ENCODE data around the gene GDA. TPM values are rescaled to one million over a fixed set of nuclear protein-coding genes. Genes with fewer than 3 reads are reported as not detected.

Gene GDA
- total RNA-seq, 2 donors from 2014 or later: not detected

DNA sequence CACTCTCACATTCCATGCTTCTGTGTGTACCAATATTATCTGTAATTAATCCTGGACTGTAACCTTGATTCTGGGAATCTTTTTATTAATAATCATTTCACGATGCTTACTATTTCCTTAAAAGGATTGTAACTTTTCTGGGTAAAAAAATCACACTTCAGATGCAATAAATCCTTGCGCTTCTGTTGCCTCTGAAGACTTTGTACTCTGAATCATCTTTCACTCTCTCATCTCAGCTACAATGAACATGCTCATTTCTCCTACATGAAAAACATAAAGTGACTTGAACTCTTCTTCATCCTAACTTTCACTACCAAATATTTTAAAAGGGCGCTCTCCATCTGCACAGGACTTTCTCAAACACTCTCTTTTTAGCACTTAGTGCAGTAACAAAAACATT is 50.0 kb downstream of the GDA start:
- DNase-seq (ENCODE audit: low spot score): no peak
- intact Hi-C loops (cut with DNase I): loop anchor here in 1 of 2 donors (10.0 kb wide), 1 partner anchor 916 kb away; no protein-coding TSS in a partner anchor

GRCh38 chr9:72200452-72200851 is 51.2 kb downstream of the GDA start:
- intact Hi-C loops (cut with DNase I): no loop called here

DNA sequence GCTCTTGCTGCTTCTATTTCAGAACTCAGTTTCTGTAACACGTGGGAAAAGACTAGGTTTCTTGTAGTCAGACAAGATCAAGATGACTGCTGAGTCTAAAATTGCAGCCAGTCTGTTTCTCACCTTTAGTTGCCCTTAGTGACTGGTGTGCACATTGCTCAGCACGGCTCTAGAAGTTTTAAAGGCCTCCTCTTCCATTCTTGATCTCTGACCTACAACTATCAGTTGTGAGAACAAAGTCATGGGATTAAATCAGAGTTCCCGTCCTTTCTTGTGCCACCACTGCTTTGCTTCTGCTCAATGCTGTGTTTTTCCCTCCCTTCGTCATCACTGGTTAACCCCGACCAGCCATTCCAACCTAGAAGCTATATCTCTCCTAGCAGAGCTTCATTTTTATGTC is 52.8 kb downstream of the GDA start:
- DNase-seq (ENCODE audit: low spot score): no peak
- intact Hi-C loops (cut with DNase I): no loop called here

More at GRCh38 chr9:72200452-72200851, 51.2 kb downstream of the GDA start:
- DNase-seq (ENCODE audit: low spot score): no peak

DNA sequence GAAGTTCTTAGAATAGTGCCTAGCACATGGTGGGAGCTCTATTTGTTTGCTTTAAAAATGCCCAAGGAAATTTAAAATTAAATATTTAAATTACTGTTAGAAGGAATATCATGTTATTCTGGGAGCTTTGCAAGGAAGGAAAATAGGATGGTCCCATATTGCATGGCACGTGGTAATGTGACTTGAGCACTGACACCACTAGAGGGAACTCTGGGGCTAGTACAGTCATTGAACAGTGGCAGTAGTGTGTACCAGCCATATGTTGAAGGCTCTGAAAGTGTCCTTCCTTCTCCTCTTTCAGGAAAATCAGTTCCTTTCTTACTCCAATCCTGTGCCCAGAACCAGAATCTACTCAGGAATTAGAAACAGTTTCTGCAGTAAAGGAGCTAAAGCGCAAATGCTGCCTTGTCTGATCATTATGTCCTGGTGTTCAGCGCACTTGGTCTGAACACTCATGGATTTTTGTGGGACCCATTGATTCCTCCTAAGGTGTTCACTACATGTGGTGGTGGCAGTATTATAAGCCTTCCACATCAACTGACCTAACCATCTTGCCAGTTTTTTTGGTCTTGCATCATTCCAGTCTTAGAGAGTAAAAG is 54.1 kb downstream of the GDA start:
- DNase-seq (ENCODE audit: low spot score): no peak
- intact Hi-C loops (cut with DNase I): no loop called here

- intact Hi-C loops (cut with DNase I): no loop called here
- no peak for DNase-seq (ENCODE audit: low spot score)
Observed at GRCh38 chr9:72204062-72204461, 54.8 kb downstream of the GDA start.

DNA sequence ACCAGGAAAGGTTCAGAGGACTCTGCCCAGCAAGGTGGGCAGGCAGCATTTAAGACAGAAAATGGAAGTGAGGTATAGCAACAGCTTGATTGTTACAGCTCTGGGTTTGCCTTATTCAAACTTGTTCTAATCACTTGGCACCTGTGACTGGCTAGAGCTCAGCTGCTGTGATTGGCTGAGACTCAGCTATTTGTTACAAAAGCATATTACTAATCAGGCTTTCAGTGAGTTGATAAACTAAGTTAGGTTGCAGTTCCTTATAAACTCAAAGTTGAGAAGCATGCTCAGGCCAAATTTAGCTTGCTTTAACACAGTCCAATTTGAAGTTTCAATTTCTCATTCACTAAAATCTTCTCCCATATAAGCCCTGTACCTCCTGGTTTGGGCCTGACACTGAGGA is 56.3 kb downstream of the GDA start:
- no peak for DNase-seq (ENCODE audit: low spot score)
- intact Hi-C loops (cut with DNase I): no loop called here

DNA sequence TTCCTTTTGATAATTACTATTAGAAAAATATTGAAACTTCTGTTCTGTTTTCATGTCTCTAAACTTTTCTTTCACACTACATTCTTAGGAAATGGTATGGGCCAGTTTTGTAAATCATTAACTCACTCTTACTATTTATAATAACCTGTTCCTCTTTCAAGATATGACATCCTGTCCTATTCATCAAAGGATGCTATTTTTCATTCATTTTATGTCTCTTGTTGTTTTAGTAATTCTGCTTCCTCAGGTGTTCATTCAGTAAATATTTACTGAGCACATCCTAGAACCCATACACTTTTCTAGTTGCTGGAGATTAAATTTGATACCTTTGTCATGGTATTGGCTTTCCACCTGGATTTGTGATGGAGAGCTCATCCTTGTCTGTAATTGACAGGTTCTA is 58.0 kb downstream of the GDA start:
- intact Hi-C loops (cut with DNase I): no loop called here
- DNase-seq (ENCODE audit: low spot score): no peak

DNA sequence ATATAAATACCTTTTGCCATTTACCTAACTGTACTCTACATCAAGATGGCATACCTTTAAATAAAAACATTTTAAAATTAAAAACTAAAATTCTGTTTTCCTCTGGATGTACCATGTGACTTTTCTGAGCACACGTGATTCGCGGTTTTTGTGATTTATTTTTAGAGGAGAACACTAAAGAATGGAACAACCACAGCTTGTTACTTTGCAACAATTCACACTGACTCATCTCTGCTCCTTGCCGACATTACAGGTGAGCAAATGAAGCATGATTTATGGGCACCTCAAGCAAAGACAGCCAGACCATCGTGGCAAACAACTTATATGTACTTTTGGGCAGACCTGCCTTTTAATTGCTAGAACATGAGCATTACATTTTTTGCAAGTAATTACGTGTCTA is 61.3 kb downstream of the GDA start:
- no peak for DNase-seq (ENCODE audit: low spot score)
- intact Hi-C loops (cut with DNase I): no loop called here

GRCh38 chr9:72211047-72211446 is 61.8 kb downstream of the GDA start:
- intact Hi-C loops (cut with DNase I): no loop called here
- DNase-seq (ENCODE audit: low spot score): no peak

DNA sequence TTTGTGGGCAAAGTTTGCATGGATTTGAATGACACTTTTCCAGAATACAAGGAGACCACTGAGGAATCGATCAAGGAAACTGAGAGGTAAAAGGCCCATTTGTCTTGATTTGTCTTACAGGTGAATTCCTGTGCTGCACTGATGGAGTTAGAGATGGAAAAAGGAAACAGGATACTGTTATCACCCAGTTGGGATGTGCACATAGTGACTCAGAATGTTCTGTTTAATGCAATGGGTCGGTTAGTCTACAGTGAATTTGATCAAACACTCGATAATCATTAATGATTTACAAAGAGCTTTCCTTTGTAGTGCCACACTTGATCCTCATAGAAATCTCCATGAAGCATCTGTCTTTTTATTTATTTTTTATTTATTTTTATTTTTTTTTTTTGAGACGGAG is 64.7 kb downstream of the GDA start:
- DNase-seq (ENCODE audit: low spot score): no peak
- intact Hi-C loops (cut with DNase I): no loop called here

DNA sequence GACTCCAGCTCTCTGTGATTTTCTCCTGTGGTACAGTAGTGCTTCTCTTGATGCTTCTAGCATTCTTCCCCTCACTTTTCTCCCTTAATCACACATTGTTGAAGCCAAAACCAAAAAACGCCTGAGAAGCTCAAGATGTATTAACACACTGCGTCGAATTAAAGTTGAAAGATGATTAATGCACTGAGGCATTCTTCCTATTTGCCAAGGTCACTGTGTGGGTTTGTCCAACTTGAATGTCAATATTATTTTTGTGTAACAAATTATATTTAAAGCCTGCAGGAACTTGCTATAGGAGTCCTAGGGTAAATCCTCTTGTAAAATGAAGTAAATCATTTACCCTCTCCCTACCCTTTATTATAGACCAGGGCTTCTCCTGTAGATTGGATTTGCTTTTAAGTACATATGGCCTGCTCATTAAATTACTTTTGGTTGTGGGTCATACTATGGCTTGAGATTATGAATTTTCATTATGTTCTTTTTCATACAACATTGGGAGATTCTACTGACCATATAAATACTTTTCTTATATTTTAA is 68.1 kb downstream of the GDA start:
- intact Hi-C loops (cut with DNase I): no loop called here
- DNase-seq (ENCODE audit: low spot score): no peak

- no peak for DNase-seq (ENCODE audit: low spot score)
- intact Hi-C loops (cut with DNase I): no loop called here
Observed at GRCh38 chr9:72220589-72220988, 71.3 kb downstream of the GDA start.

GRCh38 chr9:72226146-72226812 is 77.0 kb downstream of the GDA start:
- no peak for DNase-seq (ENCODE audit: low spot score)
- intact Hi-C loops (cut with DNase I): no loop called here

DNA sequence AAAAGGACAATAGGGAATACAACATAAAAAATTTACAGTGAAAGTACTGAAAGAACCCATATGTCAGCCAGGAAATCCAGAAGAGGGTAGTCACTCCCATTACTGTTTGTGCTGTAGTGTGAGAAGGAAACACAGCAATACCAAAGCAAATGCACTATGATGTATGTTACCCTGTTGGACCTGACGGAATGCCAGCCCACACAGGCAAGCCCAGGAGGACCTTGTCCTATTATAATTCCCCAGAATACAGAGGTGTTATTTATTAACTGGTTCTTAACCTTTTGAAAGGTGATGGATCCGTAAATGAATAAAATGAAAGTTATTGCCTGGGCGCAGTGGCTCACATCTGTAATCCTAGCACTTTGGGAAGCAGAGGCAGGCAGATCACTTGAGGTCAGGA is 79.0 kb downstream of the GDA start:
- intact Hi-C loops (cut with DNase I): no loop called here

DNA sequence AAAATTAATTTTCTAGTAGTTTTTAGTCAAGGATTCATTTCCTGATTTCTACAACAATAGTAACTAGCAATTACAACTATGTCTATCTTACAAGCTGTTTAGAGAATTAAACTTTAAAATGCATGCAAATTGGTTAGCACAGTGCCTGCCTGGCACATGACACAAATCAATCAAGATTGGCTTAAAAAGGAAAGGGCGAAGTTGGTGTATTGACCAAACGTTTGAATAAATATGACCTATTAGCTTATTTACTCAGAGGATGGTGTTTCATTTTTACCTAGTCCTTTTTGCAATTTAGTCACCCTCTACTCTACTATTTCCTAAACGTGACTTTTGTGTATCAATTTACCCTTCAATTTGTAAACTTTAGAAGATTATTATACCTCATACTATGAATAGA is 83.5 kb downstream of the GDA start:
- intact Hi-C loops (cut with DNase I): no loop called here
- no peak for DNase-seq (ENCODE audit: low spot score)

More for the DNA sequence above, 79.0 kb downstream of the GDA start:
- no peak for DNase-seq (ENCODE audit: low spot score)

DNA sequence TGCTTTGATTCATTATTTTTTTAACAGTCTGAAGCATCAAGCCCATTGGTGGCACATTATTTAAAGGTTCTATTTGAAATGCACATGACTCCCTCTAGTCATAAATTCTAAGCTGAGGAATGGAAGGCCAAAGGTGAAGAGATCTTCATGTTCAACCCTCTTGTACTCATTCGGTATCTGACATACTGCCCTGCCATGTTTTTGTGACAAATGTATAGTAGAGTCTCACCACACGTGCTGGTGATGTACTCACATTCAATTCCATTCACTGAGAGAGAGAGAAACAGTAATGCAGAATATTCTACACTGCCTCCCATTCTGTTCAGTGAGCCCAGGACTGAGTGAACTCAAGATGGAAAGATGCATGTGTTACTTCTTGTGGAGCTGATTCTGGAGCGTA is 98.3 kb downstream of the GDA start:
- intact Hi-C loops (cut with DNase I): no loop called here
- DNase-seq (ENCODE audit: low spot score): no peak

DNA sequence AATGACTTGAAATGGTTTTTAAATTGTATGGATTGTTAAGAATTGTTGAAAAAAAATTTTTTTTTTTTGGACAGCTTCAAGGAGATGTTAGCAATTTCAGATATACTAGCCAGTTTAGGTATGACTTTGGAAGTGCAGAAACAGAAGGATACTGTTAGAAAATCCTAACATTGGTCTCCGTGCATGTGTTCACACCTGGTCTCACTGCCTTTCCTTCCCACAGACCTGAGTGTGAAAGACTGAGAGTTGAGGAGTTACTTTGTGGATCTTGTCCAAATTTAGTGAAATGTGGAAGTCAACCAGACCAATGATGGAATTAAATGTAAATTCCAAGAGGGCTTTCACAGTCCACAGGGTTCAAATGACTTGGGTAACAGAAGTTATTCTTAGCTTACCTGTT is 102.3 kb downstream of the GDA start:
- no peak for DNase-seq (ENCODE audit: low spot score)
- intact Hi-C loops (cut with DNase I): no loop called here

GRCh38 chr9:72254901-72255545 is 105.8 kb downstream of the GDA start:
- no peak for DNase-seq (ENCODE audit: low spot score)
- intact Hi-C loops (cut with DNase I): no loop called here

- intact Hi-C loops (cut with DNase I): no loop called here
- DNase-seq (ENCODE audit: low spot score): no peak
Observed at GRCh38 chr9:72255569-72255968, 106.3 kb downstream of the GDA start.

DNA sequence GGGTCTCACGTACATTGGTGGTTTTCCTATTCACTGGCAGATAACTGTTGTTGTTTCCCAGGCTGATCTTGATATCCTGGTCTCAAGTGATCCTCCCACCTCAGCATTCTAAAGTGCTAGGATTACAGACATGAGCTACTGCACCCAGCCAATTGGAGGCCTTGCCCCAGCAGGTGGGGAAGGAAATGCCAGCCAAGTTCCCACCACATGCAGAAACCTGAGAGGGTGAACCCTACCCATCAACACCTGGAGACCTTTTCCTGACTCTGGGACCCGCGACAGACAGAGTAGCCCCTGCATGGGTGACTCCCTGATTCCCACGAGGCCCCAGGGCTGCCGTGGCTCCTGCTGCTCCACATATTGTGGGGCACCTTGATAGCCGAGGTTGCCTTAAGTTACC is 107.7 kb downstream of the GDA start:
- intact Hi-C loops (cut with DNase I): no loop called here
- no peak for DNase-seq (ENCODE audit: low spot score)

DNA sequence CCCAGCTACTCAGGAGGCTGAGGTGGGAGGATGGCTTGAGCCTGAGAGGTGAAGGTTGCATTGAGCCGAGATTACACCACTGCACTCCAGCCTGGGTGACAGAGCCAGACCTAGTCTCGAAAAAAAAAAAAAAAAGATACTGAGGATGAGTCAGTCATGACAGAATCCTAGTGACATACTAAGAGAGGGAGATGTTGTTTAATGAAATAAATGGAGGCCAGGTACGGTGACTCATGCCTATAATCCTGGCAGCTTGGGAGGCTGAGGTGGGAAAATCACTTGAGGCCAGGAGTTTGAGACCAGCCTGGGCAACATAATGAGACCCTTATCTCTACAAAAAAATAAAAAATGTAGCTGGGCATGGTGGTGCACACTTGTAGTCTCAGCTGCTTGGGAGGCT is 108.6 kb downstream of the GDA start:
- intact Hi-C loops (cut with DNase I): no loop called here
- no peak for DNase-seq (ENCODE audit: low spot score)

Measured in posterior vena cava (tissue), 2 donors.